WI38 (cell line): Measurements from ENCODE around the gene LINC01488.

Experiments
- H3K4me3 ChIP-seq: 2 replicates; pipeline ENCODE4 v1.5.1; 2011; ENCODE audit warnings: low read depth, mild to moderate bottlenecking, control low read depth, low read length
- TF ChIP-seq, protein P1 (sequence below): IDR thresholded peaks from 2 replicates; pipeline ENCODE4 v1.5.1; 2012; ENCODE audit warnings: low read depth, mild to moderate bottlenecking, control low read depth, low read length

The LINC01488 gene

DNA sequence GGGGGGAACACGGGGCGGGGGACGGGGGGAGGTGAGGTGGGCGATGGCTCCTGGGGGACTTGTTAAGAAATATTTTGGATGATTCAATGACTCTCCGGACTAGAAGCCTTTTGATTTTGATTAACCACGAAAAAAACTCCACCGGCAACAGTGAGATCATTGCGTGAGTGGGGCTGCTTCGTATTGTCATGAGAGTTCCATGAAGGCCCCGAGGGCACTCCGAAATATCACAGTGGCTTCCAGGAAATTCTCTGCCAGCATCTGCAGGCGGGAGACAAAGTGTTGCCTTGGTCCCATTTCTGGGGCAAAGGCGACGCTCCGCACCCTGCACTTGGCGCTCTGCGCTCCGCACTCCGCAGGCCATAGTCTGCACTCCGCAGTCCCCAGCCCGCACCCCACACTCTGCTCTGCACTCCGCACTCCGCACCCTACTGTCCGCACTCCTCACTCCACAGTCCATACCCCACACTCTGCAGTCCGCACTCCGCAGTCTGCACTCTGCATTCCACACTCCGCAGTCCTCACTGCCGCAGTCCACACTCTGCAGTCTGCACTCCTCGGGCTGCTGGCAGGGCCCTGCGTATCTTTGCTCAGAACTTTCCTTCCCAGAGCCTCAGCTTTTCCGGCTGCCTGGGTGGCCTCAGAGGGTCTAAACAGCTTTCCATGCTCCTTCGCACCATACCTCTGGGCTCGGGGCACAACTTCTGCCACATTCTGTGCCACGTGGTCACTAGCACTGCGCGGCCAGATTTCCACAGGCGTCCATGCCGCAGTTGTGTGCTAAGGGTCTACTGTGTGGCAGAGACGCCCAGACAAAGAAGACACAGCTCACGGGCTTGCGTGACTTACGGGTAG is 61.1 kb downstream of the LINC01488 start:
- H3K4me3 ChIP-seq: no peak overlapping the region
- TF ChIP-seq, protein P1, sequence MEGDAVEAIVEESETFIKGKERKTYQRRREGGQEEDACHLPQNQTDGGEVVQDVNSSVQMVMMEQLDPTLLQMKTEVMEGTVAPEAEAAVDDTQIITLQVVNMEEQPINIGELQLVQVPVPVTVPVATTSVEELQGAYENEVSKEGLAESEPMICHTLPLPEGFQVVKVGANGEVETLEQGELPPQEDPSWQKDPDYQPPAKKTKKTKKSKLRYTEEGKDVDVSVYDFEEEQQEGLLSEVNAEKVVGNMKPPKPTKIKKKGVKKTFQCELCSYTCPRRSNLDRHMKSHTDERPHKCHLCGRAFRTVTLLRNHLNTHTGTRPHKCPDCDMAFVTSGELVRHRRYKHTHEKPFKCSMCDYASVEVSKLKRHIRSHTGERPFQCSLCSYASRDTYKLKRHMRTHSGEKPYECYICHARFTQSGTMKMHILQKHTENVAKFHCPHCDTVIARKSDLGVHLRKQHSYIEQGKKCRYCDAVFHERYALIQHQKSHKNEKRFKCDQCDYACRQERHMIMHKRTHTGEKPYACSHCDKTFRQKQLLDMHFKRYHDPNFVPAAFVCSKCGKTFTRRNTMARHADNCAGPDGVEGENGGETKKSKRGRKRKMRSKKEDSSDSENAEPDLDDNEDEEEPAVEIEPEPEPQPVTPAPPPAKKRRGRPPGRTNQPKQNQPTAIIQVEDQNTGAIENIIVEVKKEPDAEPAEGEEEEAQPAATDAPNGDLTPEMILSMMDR: no peak
